ENCODE measurements around the gene NMNAT1. TPM values are rescaled to one million over a fixed set of nuclear protein-coding genes. Genes with fewer than 3 reads are reported as not detected.
"Not testable (repeated sequence)": the region's sequence is repeated elsewhere in the genome, so short reads cannot be mapped to it uniquely, and the experiment has no call there.

The NMNAT1 gene
- total and polyA plus RNA-seq, 2 of the 8 experiments (the other 6 are each of a cell fraction or from before 2014, with no cell fraction given) = 2.0 to 2.5 TPM

GRCh38 chr1:9917495-9917894, 25.8 kb upstream of the NMNAT1 start:
- H3K27me3 ChIP-seq (replicated peaks in 1 of 4; ENCODE audit: control insufficient read depth in 3 of 4, extremely low read depth in 1 of 4, insufficient read depth in 3 of 4, low read length in 3 of 4); H4K5ac ChIP-seq (ENCODE audit: insufficient read length, low read depth, low read length); H4K8ac ChIP-seq (ENCODE audit: extremely low read depth, insufficient read depth, low read length); H3K18ac ChIP-seq (ENCODE audit: extremely low read depth, low read length); H2AFZ ChIP-seq (ENCODE audit: low read length); H4K20me1 ChIP-seq (replicated peaks in 1 of 2; ENCODE audit: control insufficient read depth in 1 of 2, insufficient read depth in 2 of 2, low read length in 2 of 2); H3K56ac ChIP-seq (replicated peaks; ENCODE audit: insufficient read length, low read depth, low read length); H3K9ac ChIP-seq (replicated peaks in 1 of 4; ENCODE audit: extremely low read depth in 1 of 4, low read depth in 3 of 4, low read length in 3 of 4); H3K27ac ChIP-seq (ENCODE audit: low read depth, low read length); H3K9me3 ChIP-seq (ENCODE audit: insufficient read depth in 2 of 2, low read depth in 1 of 2, low read length in 1 of 2); FAIRE-seq; H3K23ac ChIP-seq (ENCODE audit: insufficient read length); H3K23me2 ChIP-seq (ENCODE audit: low read depth, low read length); H3K4me1 ChIP-seq (replicated peaks in 1 of 4; ENCODE audit: control insufficient read depth in 3 of 4, insufficient read depth in 4 of 4, low read length in 3 of 4); H2BK5ac ChIP-seq (ENCODE audit: low read depth, low read length); H4K91ac ChIP-seq (replicated peaks; ENCODE audit: insufficient read length, low read length); H2BK15ac ChIP-seq (ENCODE audit: low read length); H2BK120ac ChIP-seq (replicated peaks; ENCODE audit: low read depth, low read length); H3K36me3 ChIP-seq (ENCODE audit: control insufficient read depth in 2 of 4, insufficient read depth in 4 of 4, low read length in 3 of 4); H3K4me3 ChIP-seq (ENCODE audit: extremely low read depth in 1 of 4, insufficient read depth in 2 of 4, low read depth in 3 of 4, low read length in 4 of 4); H3K14ac ChIP-seq (ENCODE audit: insufficient read length); POLR2A ChIA-PET (ENCODE audit: partially characterized antibody); H3K4me2 ChIP-seq (ENCODE audit: insufficient read depth in 1 of 2, low read depth in 2 of 2, low read length in 2 of 2); H2AK5ac ChIP-seq (ENCODE audit: low read depth, low read length); DNase-seq (ENCODE audit: low read depth in 1 of 2, low spot score in 2 of 2); H3K79me2 ChIP-seq (ENCODE audit: control insufficient read depth in 1 of 2, insufficient read depth in 2 of 2, low read length in 2 of 2); H3K79me1 ChIP-seq (ENCODE audit: low read depth, low read length); H3K4ac ChIP-seq (replicated peaks; ENCODE audit: insufficient read length, low read depth, low read length); H2BK20ac ChIP-seq (ENCODE audit: low read length); H2BK12ac ChIP-seq (ENCODE audit: low read depth, low read length): not testable (repeated sequence)
- CTCF ChIA-PET (ENCODE audit: partially characterized antibody) = interaction anchor here (1.0 to 2.3 kb wide), 4 partner anchors 23 to 42 kb away, joined by 4 to 8 read pairs (median 4); no protein-coding TSS in a partner anchor
- WGBS, 2 experiments (ENCODE audit: extremely low coverage in 1 of 2, insufficient coverage in 1 of 2, insufficient read length in 1 of 2, insufficient replicate concordance in 2 of 2, low coverage in 1 of 2, low lambda C conversion rate in 2 of 2, missing lambda C conversion rate in 1 of 2) = 91% methylated on average over 3 of the region's 3 CpGs; no CpG with 5 or more reads in 1 of the 2 experiments

All from H1 (cell line).